ENCODE results near the gene FHIT. TPM values are rescaled to one million over a fixed set of nuclear protein-coding genes. Genes with fewer than 3 reads are reported as not detected.

Gene FHIT
- total and polyA plus RNA-seq, 9 donors, result 5.1 to 11.8 (median 9.5) TPM

GRCh38 chr3:60641354-60641753, 609.9 kb downstream of the FHIT start:
- no peaks in the 10 kb centered on the region for H3K27me3 ChIP-seq
- TF ChIP-seq CTCF (IDR thresholded peaks at IDR 0.05) (no peak), EP300 (IDR thresholded peaks at IDR 0.05) (no peak), POLR2A (IDR thresholded peaks at IDR 0.05) (no peak)
- no peaks in the 10 kb centered on the region for H3K4me1 ChIP-seq (ENCODE audit: insufficient read depth)
- no peaks in the 10 kb centered on the region for H3K36me3 ChIP-seq
- WGBS, 3 donors, result 57 to 71% (median 63%) methylated on average over 2 of the region's 2 CpGs
- no peak overlapping the region for H3K27ac ChIP-seq
- no peaks in the 10 kb centered on the region for H3K9me3 ChIP-seq
- no peak overlapping the region for H3K4me3 ChIP-seq
- intact Hi-C loops (cut with DNase I), result no loop called here
- no peak for DNase-seq

GRCh38 chr3:60636846-60637245, 614.4 kb downstream of the FHIT start:
- intact Hi-C loops (cut with DNase I), result no loop called here
- H3K4me1 ChIP-seq (ENCODE audit: insufficient read depth), result no peaks in the 10 kb centered on the region
- TF ChIP-seq EP300 (IDR thresholded peaks at IDR 0.05) (no peak), CTCF (IDR thresholded peaks at IDR 0.05) (no peak), POLR2A (IDR thresholded peaks at IDR 0.05) (no peak)

GRCh38 chr3:60633644-60634043, 617.6 kb downstream of the FHIT start:
- no peaks in the 10 kb centered on the region for H3K4me1 ChIP-seq (ENCODE audit: insufficient read depth)
- H3K9me3 ChIP-seq, result no peaks in the 10 kb centered on the region
- WGBS, 3 donors, result 85 to 96% (median 86%) methylated on average over 9 of the region's 9 CpGs
- no peaks in the 10 kb centered on the region for H3K36me3 ChIP-seq
- intact Hi-C loops (cut with DNase I), result no loop called here
- H3K4me3 ChIP-seq, result no peak overlapping the region
- no peak overlapping the region for H3K27ac ChIP-seq
- TF ChIP-seq CTCF (IDR thresholded peaks at IDR 0.05) (no peak), EP300 (IDR thresholded peaks at IDR 0.05) (no peak)
- no peaks in the 10 kb centered on the region for H3K27me3 ChIP-seq
- DNase-seq, result no peak

More at GRCh38 chr3:60636846-60637245, 614.4 kb downstream of the FHIT start:
- Histone ChIP-seq H3K36me3 (no peaks in the 10 kb centered on the region), H3K9me3 (no peaks in the 10 kb centered on the region), H3K4me3 (no peak overlapping the region), H3K27ac (no peak overlapping the region), H3K27me3 (no peaks in the 10 kb centered on the region)
- DNase-seq, result no peak

- Histone ChIP-seq H3K4me3 (no peak overlapping the region), H3K4me1 (ENCODE audit: insufficient read depth) (no peaks in the 10 kb centered on the region), H3K36me3 (no peaks in the 10 kb centered on the region), H3K27ac (no peak overlapping the region), H3K9me3 (no peaks in the 10 kb centered on the region), H3K27me3 (no peaks in the 10 kb centered on the region)
- 87 to 92% (median 89%) methylated on average over 8 of the region's 8 CpGs for WGBS, 3 donors
- TF ChIP-seq POLR2A (IDR thresholded peaks at IDR 0.05), result no peak
- no peak for TF ChIP-seq EP300 (IDR thresholded peaks at IDR 0.05)
- no peak for TF ChIP-seq CTCF (IDR thresholded peaks at IDR 0.05)
- intact Hi-C loops (cut with DNase I), result no loop called here
- no peak for DNase-seq
Observed at GRCh38 chr3:60631509-60631908, 619.7 kb downstream of the FHIT start.

- Histone ChIP-seq H3K4me3 (no peak overlapping the region), H3K27me3 (no peaks in the 10 kb centered on the region), H3K9me3 (no peaks in the 10 kb centered on the region), H3K4me1 (ENCODE audit: insufficient read depth) (no peaks in the 10 kb centered on the region), H3K36me3 (no peaks in the 10 kb centered on the region), H3K27ac (no peak overlapping the region)
- TF ChIP-seq CTCF (IDR thresholded peaks at IDR 0.05) (no peak), POLR2A (IDR thresholded peaks at IDR 0.05) (no peak), EP300 (IDR thresholded peaks at IDR 0.05) (no peak)
- WGBS, 3 donors, result 93 to 98% (median 98%) methylated on average over 1 of the region's 1 CpG
- DNase-seq, result no peak
- intact Hi-C loops (cut with DNase I), result no loop called here
Observed at GRCh38 chr3:60630953-60631352, 620.3 kb downstream of the FHIT start.

Measured in ovary (tissue), 9 donors.